CD4-positive, alpha-beta T cell treated with Interleukin-6 at 100 ng/mL for 8 hours (primary cell): Measurements from ENCODE around the gene GALNT18.

Experiments
- DNase-seq: peaks from one replicate; pipeline ENCODE4 v3.0.0-alpha.2; 2020; ENCODE audit warnings: mixed read lengths, low spot score

GALNT18 gene

GRCh38 chr11:11563200-11563975 lies 58.4 kb downstream of the GALNT18 start:
- DNase-seq, result no peak

GRCh38 chr11:11561991-11562390 lies 59.8 kb downstream of the GALNT18 start:
- no peak for DNase-seq

- DNase-seq, result no peak
Measured at GRCh38 chr11:11558826-11559225, 63.0 kb downstream of the GALNT18 start.

- DNase-seq, result no peak
Measured at GRCh38 chr11:11558396-11558795, 63.4 kb downstream of the GALNT18 start.

- DNase-seq, result no peak
Measured at GRCh38 chr11:11555208-11555607, 66.6 kb downstream of the GALNT18 start.

- DNase-seq, result no peak
Measured at GRCh38 chr11:11553573-11553972, 68.2 kb downstream of the GALNT18 start.

- DNase-seq, result no peak
Measured at GRCh38 chr11:11552529-11553087, 69.2 kb downstream of the GALNT18 start.

- DNase-seq, result no peak
Measured at GRCh38 chr11:11550534-11550933, 71.3 kb downstream of the GALNT18 start.

GRCh38 chr11:11545285-11546275 lies 76.2 kb downstream of the GALNT18 start:
- DNase-seq, result no peak

- no peak for DNase-seq
Measured at GRCh38 chr11:11543656-11544055, 78.1 kb downstream of the GALNT18 start.

GRCh38 chr11:11540157-11540556 lies 81.6 kb downstream of the GALNT18 start:
- DNase-seq, result no peak

GRCh38 chr11:11538277-11538960 lies 83.4 kb downstream of the GALNT18 start:
- no peak for DNase-seq

GRCh38 chr11:11537871-11538270 lies 83.9 kb downstream of the GALNT18 start:
- DNase-seq, result no peak

- no peak for DNase-seq
Measured at GRCh38 chr11:11537372-11537771, 84.4 kb downstream of the GALNT18 start.

GRCh38 chr11:11536650-11537049 lies 85.2 kb downstream of the GALNT18 start:
- no peak for DNase-seq

- DNase-seq, result no peak
Measured at GRCh38 chr11:11535611-11536010, 86.2 kb downstream of the GALNT18 start.

GRCh38 chr11:11534981-11535380 lies 86.8 kb downstream of the GALNT18 start:
- DNase-seq, result no peak

GRCh38 chr11:11533751-11534150 lies 88.1 kb downstream of the GALNT18 start:
- no peak for DNase-seq

- no peak for DNase-seq
Measured at GRCh38 chr11:11533057-11533456, 88.7 kb downstream of the GALNT18 start.

GRCh38 chr11:11532574-11532973 lies 89.2 kb downstream of the GALNT18 start:
- DNase-seq, result no peak

- no peak for DNase-seq
Measured at GRCh38 chr11:11531131-11531908, 90.5 kb downstream of the GALNT18 start.
